Upper lobe of left lung (tissue), 4 donors: ENCODE measurements around the gene ELAVL2.
"Not testable (repeated sequence)": the region's sequence is repeated elsewhere in the genome, so short reads cannot be mapped to it uniquely, and the experiment has no call there.

Experiments used
- CTCF ChIP-seq, 6 experiments: fragments of 450-650 bp in 4 of 6; fragments of 200-600 bp in 2 of 6; sonication (generic) in 2 of 6; IDR thresholded peaks; one replicate each; pipeline ENCODE4 v1.5.1; 2016 to 2019; ENCODE audit warnings: antibody characterized with exemption in 6 of 6
- EP300 ChIP-seq, 4 donors: sonication (generic); formaldehyde crosslinking; IDR thresholded peaks; one replicate each; pipeline ENCODE4 v1.5.1; 2017; ENCODE audit warnings: antibody characterized with exemption in 4 of 4, control low read depth in 2 of 4
- POLR2AphosphoS5 ChIP-seq, 2 donors: sonication (generic); formaldehyde crosslinking; IDR thresholded peaks; one replicate each; pipeline ENCODE4 v1.5.1; 2017; ENCODE audit warnings: antibody characterized with exemption in 2 of 2

GRCh38 chr9:23723048-23723447, 103.0 kb downstream of the ELAVL2 start:
- not testable (repeated sequence) for TF ChIP-seq POLR2AphosphoS5, CTCF, EP300 (IDR thresholded peaks at IDR 0.05)
